Vagina (tissue), 2 donors: ENCODE data around the gene PTBP1.

ENCODE experiments used
- POLR2A ChIP-seq, 2 donors: fragments of 450-650 bp; IDR thresholded peaks; one replicate each; pipeline ENCODE4 v1.6.1; 2017; ENCODE audit warnings: antibody characterized with exemption in 2 of 2, mild to moderate bottlenecking in 2 of 2, moderate library complexity in 2 of 2
- TF ChIP-seq, protein P1 (sequence below), 3 experiments: fragments of 450-650 bp in 2 of 3; fragments of 200-600 bp in 1 of 3; sonication (generic) in 1 of 3; IDR thresholded peaks; one replicate each; pipeline ENCODE4 v1.5.1; 2017 to 2019; ENCODE audit warnings: antibody characterized with exemption in 3 of 3, mild to moderate bottlenecking in 2 of 3, moderate library complexity in 2 of 3

DNA sequence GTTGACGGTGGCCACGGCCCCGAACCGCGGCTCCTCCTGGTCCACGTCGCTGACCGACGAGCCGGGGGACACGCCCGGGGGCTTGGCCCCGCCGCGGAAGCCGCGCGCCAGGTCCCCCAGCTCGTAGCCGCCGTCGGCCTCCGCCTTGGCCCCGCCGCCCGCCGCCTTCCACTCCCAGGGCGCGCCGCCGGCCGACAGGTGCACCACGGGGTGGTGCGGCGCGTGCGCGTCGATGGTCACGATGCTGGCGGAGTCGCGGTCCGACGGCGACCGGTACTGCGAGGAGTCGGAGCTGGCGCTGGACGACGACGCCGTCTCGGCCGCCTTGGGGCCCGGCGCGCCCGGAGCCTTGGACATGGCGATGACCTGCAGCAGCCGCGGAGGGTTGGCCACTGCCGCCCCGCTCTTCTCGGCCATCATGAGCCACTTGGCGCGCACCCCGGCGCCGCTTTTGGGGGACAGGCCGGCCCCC lies 15.5 kb downstream of the PTBP1 start:
- TF ChIP-seq, protein P1, sequence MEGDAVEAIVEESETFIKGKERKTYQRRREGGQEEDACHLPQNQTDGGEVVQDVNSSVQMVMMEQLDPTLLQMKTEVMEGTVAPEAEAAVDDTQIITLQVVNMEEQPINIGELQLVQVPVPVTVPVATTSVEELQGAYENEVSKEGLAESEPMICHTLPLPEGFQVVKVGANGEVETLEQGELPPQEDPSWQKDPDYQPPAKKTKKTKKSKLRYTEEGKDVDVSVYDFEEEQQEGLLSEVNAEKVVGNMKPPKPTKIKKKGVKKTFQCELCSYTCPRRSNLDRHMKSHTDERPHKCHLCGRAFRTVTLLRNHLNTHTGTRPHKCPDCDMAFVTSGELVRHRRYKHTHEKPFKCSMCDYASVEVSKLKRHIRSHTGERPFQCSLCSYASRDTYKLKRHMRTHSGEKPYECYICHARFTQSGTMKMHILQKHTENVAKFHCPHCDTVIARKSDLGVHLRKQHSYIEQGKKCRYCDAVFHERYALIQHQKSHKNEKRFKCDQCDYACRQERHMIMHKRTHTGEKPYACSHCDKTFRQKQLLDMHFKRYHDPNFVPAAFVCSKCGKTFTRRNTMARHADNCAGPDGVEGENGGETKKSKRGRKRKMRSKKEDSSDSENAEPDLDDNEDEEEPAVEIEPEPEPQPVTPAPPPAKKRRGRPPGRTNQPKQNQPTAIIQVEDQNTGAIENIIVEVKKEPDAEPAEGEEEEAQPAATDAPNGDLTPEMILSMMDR (IDR thresholded peaks at IDR 0.05): no peak
- TF ChIP-seq POLR2A (IDR thresholded peaks at IDR 0.05): no peak
